Neural progenitor cell (in vitro differentiated cells): Measurements from ENCODE around the gene PROSER3.

Experiments used
- CTCF ChIP-seq: fragments of 200-600 bp; sonication (generic); IDR thresholded peaks from 2 replicates; pipeline ENCODE4 v1.5.1; 2017; ENCODE audit warnings: antibody characterized with exemption, mild to moderate bottlenecking
- EZH2 ChIP-seq: fragments of 200-600 bp; sonication (generic); IDR thresholded peaks from 2 replicates; pipeline ENCODE4 v1.6.1; 2017; ENCODE audit warnings: antibody characterized with exemption, mild to moderate bottlenecking, moderate library complexity

GRCh38 chr19:35816846-35817245, 58.9 kb downstream of the PROSER3 start:
- TF ChIP-seq CTCF (no peak), EZH2 (no peak)
